Testis (tissue), 2 donors: ENCODE data around the gene PSD4.

Experiments used
- POLR2A ChIP-seq: fragments of 450-650 bp; IDR thresholded peaks from one replicate; pipeline ENCODE4 v1.6.1; 2017; ENCODE audit warnings: antibody characterized with exemption, mild to moderate bottlenecking, moderate library complexity
- TF ChIP-seq, protein P1 (sequence below), 3 experiments: fragments of 450-650 bp in 2 of 3; fragments of 200-600 bp in 1 of 3; sonication (generic) in 1 of 3; IDR thresholded peaks; one replicate each; pipeline ENCODE4 v1.5.1; 2016 to 2019; ENCODE audit warnings: antibody characterized with exemption in 3 of 3, mild to moderate bottlenecking in 2 of 3, moderate library complexity in 1 of 3

DNA sequence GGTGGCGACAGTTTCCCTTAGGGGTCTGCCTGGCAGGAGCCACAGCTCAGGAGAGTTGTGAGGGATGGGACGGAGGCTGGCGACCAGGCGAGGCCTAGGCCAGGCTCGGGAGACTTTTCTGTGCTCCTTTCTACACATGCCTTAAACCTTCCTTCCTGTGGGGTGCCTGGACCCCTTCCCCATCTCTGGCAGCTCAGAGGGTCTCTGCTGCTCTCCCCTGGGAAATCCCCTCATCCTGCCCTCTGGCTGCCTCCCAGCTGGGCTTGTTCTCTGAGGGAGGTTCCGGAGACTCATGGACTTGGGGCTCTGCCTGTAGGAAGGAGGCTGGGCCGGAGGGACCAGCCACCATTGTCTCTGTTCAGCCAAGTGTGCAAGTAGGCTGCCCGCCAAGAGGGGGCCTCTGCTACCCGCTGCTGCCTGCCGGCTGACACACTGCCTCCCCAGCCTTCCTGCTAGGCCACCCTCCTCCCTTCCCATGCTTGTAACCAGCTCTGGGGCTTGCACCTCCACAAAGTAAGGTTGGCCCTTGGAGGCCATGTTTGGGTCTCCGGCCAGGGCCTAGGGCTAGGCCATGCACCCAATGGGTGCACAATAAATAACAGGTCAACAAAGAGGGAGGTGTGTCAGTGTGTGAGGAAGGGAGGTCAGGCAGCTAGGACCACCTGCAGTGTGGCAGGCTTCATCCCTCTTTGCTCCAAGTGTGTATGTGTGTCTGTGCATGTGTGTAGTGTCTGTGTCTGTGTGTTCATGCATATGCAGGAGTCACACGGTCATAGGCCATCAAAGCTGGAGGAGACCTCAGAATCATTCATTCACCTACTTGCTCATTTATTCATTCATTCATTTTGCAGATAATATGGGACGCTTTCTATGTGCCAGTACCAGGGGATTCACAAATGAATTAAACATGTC lies 28.8 kb downstream of the PSD4 start:
- TF ChIP-seq, protein P1, sequence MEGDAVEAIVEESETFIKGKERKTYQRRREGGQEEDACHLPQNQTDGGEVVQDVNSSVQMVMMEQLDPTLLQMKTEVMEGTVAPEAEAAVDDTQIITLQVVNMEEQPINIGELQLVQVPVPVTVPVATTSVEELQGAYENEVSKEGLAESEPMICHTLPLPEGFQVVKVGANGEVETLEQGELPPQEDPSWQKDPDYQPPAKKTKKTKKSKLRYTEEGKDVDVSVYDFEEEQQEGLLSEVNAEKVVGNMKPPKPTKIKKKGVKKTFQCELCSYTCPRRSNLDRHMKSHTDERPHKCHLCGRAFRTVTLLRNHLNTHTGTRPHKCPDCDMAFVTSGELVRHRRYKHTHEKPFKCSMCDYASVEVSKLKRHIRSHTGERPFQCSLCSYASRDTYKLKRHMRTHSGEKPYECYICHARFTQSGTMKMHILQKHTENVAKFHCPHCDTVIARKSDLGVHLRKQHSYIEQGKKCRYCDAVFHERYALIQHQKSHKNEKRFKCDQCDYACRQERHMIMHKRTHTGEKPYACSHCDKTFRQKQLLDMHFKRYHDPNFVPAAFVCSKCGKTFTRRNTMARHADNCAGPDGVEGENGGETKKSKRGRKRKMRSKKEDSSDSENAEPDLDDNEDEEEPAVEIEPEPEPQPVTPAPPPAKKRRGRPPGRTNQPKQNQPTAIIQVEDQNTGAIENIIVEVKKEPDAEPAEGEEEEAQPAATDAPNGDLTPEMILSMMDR (IDR thresholded peaks at IDR 0.05), result no peak
- TF ChIP-seq POLR2A, result no peak
